NT2/D1 (cell line): ENCODE results near the gene PLXNA2.

Experiments
- DNase-seq: peaks from one replicate; pipeline ENCODE4 v3.0.0-alpha.2; 2011; ENCODE audit warnings: low read depth, low spot score
- H3K27me3 ChIP-seq: 2 replicates; pipeline ENCODE4 v1.6.0; 2011; ENCODE audit warnings: mild to moderate bottlenecking; ENCODE audit not compliant: insufficient read length, insufficient read depth
- H3K36me3 ChIP-seq: 2 replicates; pipeline ENCODE4 v1.6.1; 2011; ENCODE audit warnings: mild to moderate bottlenecking, low read length, mixed read lengths; ENCODE audit not compliant: insufficient read depth, insufficient read length
- H3K4me1 ChIP-seq: 2 replicates; pipeline ENCODE4 v1.5.1; 2011; ENCODE audit not compliant: insufficient read depth, insufficient read length
- H3K4me3 ChIP-seq: 2 replicates; pipeline ENCODE4 v1.5.1; 2011; ENCODE audit warnings: low read depth; ENCODE audit not compliant: insufficient read length
- H3K9ac ChIP-seq: 2 replicates; pipeline ENCODE4 v1.6.0; 2011; ENCODE audit warnings: low read depth; ENCODE audit not compliant: insufficient read length
- H3K9me3 ChIP-seq: 2 replicates; pipeline ENCODE4 v1.5.1; 2011; ENCODE audit warnings: mild to moderate bottlenecking, low read length; ENCODE audit not compliant: insufficient read depth
- SUZ12 ChIP-seq: IDR thresholded peaks from 2 replicates; pipeline ENCODE4 v1.6.1; 2011; ENCODE audit not compliant: insufficient read length, insufficient read depth; ENCODE audit errors: extremely low read depth
- YY1 ChIP-seq: IDR thresholded peaks from 2 replicates; pipeline ENCODE4 v1.6.1; 2011; ENCODE audit not compliant: insufficient read length, insufficient read depth
- ZNF274 ChIP-seq: IDR thresholded peaks from 2 replicates; pipeline ENCODE4 v1.6.1; 2011; ENCODE audit warnings: mild to moderate bottlenecking, low read depth, low read length

The PLXNA2 gene

DNA sequence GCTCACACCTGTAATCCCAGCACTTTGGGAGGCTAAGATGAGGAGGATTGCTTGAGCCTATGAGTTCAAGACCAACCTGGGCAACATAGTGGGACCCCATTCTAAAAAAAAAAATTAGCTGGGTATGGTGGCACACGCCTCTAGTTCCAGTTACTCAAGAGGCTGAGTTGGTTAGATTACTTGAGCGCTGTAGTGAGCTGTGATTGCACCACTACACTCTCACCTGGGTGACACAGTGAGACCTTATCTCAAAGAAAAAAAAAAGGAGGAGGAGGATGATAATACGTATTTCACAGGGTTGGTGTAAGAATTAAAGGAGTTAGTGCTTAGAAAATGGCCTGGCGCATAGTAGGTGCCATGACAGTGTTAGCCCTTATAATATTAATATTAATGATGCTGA, 144.1 kb downstream of the PLXNA2 start:
- no peak for TF ChIP-seq YY1
- TF ChIP-seq ZNF274: no peak
- no peak for TF ChIP-seq SUZ12

DNA sequence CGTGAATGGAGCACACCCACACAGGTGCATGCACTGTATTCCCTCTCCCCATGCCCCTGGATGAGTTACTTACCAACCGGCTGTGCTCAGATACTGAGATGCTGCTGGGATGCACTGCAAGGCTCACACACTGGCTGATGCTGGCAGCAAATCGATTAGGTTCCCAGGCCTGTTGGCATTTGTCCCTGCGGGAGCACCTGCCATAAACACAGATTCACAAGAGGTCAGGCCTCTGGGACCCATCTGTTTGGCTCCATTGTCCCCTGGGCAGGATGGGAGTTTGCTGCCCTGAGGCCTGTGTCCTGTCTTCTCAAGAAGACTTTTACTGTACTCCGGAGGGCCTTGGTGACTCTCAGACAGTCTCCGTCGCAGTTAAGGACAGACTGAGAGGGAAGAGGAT, 145.4 kb downstream of the PLXNA2 start:
- Histone ChIP-seq H3K9me3 (no peaks in the 10 kb centered on the region), H3K4me3 (no peak overlapping the region), H3K9ac (no peak overlapping the region), H3K4me1 (peaks cover 5% of the 10 kb centered on the region), H3K36me3 (peaks cover 25% of the 10 kb centered on the region), H3K27me3 (no peaks in the 10 kb centered on the region)
- TF ChIP-seq YY1: no peak
- TF ChIP-seq SUZ12: no peak
- TF ChIP-seq ZNF274: no peak
- DNase-seq: no peak

More for the DNA sequence above, 144.1 kb downstream of the PLXNA2 start:
- Histone ChIP-seq H3K27me3 (no peaks in the 10 kb centered on the region), H3K4me1 (peaks cover 5% of the 10 kb centered on the region), H3K9me3 (no peaks in the 10 kb centered on the region), H3K9ac (no peak overlapping the region), H3K36me3 (peaks cover 19% of the 10 kb centered on the region), H3K4me3 (no peak overlapping the region)
- DNase-seq: no peak

GRCh38 chr1:208093754-208094719, 150.1 kb downstream of the PLXNA2 start:
- H3K9ac ChIP-seq: no peak overlapping the region
- H3K36me3 ChIP-seq: peaks cover 41% of the 10 kb centered on the region
- no peaks in the 10 kb centered on the region for H3K9me3 ChIP-seq
- peak; percentile 81 for DNase-seq
- H3K4me1 ChIP-seq: peaks cover 2% of the 10 kb centered on the region
- no peaks in the 10 kb centered on the region for H3K27me3 ChIP-seq
- no peak for TF ChIP-seq ZNF274
- TF ChIP-seq YY1: no peak
- no peak for TF ChIP-seq SUZ12
- H3K4me3 ChIP-seq: no peak overlapping the region

- TF ChIP-seq SUZ12 (no peak), YY1 (no peak), ZNF274 (no peak)
- peaks cover 38% of the 10 kb centered on the region for H3K36me3 ChIP-seq
- DNase-seq: no peak
- no peak overlapping the region for H3K9ac ChIP-seq
- no peaks in the 10 kb centered on the region for H3K27me3 ChIP-seq
- no peak overlapping the region for H3K4me3 ChIP-seq
- no peaks in the 10 kb centered on the region for H3K9me3 ChIP-seq
- H3K4me1 ChIP-seq: no peaks in the 10 kb centered on the region
Measured at GRCh38 chr1:208093046-208093445, 151.1 kb downstream of the PLXNA2 start.

DNA sequence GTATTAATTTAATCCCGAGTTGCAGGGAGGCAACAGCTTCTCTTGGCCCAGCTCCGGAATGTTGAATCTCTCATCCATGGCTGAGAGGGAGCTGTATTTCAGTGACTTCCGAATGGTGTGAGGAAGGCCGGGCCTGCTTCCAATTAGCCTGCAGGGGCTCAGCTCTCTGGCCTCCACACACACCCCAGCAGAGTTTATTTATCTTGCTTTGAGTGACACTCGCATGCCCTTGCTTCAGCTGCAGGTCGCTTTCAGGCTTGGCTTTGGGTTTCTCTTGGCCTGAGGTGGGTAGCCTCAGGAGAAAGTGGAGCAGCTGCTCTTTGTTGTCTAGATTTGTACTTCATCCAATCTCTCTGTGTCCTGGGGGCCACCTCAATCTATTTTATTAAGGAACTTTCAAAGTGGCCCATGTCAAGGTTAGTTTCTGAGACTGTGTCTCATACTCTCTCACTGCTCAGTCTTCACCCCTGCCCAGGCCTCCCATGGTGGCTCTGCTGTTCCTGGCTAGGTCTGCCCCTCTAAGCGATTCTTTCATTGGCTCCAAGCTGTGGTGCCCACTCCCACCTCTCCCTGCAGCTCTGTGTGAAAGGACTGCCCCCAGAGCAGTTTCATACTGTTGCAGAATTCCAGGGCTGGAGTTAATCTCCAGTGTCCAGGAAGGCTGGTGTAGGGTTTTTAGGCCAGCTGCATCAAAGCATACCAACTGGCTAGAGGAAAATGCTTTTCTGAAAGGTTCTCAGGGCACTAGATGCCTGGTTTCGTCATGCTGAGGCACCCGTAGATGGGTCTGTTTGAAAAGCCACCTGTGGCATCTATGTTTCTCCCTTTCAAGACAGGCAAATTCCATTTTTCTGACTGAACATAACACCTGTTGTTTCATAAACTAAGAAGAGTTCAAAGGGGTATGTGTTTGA, 153.5 kb downstream of the PLXNA2 start:
- no peak overlapping the region for H3K4me3 ChIP-seq
- peaks cover 33% of the 10 kb centered on the region for H3K36me3 ChIP-seq
- DNase-seq: no peak
- no peaks in the 10 kb centered on the region for H3K27me3 ChIP-seq
- H3K9ac ChIP-seq: no peak overlapping the region
- H3K9me3 ChIP-seq: no peaks in the 10 kb centered on the region
- TF ChIP-seq SUZ12 (no peak), YY1 (no peak), ZNF274 (no peak)
- H3K4me1 ChIP-seq: no peaks in the 10 kb centered on the region

- H3K4me1 ChIP-seq: no peaks in the 10 kb centered on the region
- no peak for TF ChIP-seq YY1
- no peak for TF ChIP-seq SUZ12
- no peak for TF ChIP-seq ZNF274
- no peak overlapping the region for H3K9ac ChIP-seq
- H3K27me3 ChIP-seq: no peaks in the 10 kb centered on the region
- no peak overlapping the region for H3K4me3 ChIP-seq
- H3K36me3 ChIP-seq: peaks cover 28% of the 10 kb centered on the region
- H3K9me3 ChIP-seq: no peaks in the 10 kb centered on the region
- no peak for DNase-seq
Measured at GRCh38 chr1:208089761-208090370, 154.3 kb downstream of the PLXNA2 start.
